KBM-7 (cell line): ENCODE data around the gene TMEM271.
A peak's percentile ranks its signal among the peaks of the same experiment; 100 is the strongest.

Experiments
- DNase-seq: peaks from one replicate; pipeline ENCODE4 v3.0.0-alpha.2; 2015
- in situ Hi-C: fragments of 300-500 bp; cut with MboI; formaldehyde crosslinking; loops from 2 replicates; pipeline ENCODE4 v1.14.3; 2020; ENCODE audit warnings: low sequenced_read_pairs, low pct_unique_long_range_greater_than_20kb, mixed read lengths

Gene TMEM271

GRCh38 chr4:583820-584219 is 7.7 kb upstream of the TMEM271 start:
- in situ Hi-C loops = no loop called here
- DNase-seq = no peak

GRCh38 chr4:581753-582361 is 5.8 kb upstream of the TMEM271 start:
- in situ Hi-C loops = no loop called here
- DNase-seq = no peak

- in situ Hi-C loops = no loop called here
- DNase-seq = no peak
Observed at GRCh38 chr4:581181-581580, 5.1 kb upstream of the TMEM271 start.

- in situ Hi-C loops = no loop called here
- DNase-seq = peak; percentile 10
Observed at GRCh38 chr4:579543-580175, 3.6 kb upstream of the TMEM271 start.

GRCh38 chr4:578451-579443 is 2.7 kb upstream of the TMEM271 start:
- in situ Hi-C loops = no loop called here

GRCh38 chr4:577499-578450 is 1.7 kb upstream of the TMEM271 start:
- DNase-seq = peak; percentile 69
- in situ Hi-C loops = no loop called here

More at GRCh38 chr4:578451-579443, 2.7 kb upstream of the TMEM271 start:
- no peak for DNase-seq

- in situ Hi-C loops = no loop called here
- peak; percentile 57 for DNase-seq
Observed at GRCh38 chr4:576991-577498, 950 bp upstream of the TMEM271 start.

- peak; percentile 16 for DNase-seq
- in situ Hi-C loops = no loop called here
Observed at GRCh38 chr4:575281-576141, 584 bp downstream of the TMEM271 start.

GRCh38 chr4:574346-575161 is 1.5 kb downstream of the TMEM271 start:
- no peak for DNase-seq
- in situ Hi-C loops = no loop called here

- in situ Hi-C loops = no loop called here
- DNase-seq = no peak
Observed at GRCh38 chr4:573122-573892, 2.8 kb downstream of the TMEM271 start.

GRCh38 chr4:572594-572993 is 3.5 kb downstream of the TMEM271 start:
- in situ Hi-C loops = no loop called here
- DNase-seq = no peak

GRCh38 chr4:571838-572572 is 4.1 kb downstream of the TMEM271 start:
- in situ Hi-C loops = no loop called here

GRCh38 chr4:570754-571153 is 5.3 kb downstream of the TMEM271 start:
- in situ Hi-C loops = no loop called here
- DNase-seq = no peak

More at GRCh38 chr4:571838-572572, 4.1 kb downstream of the TMEM271 start:
- no peak for DNase-seq

- no peak for DNase-seq
- in situ Hi-C loops = no loop called here
Observed at GRCh38 chr4:569958-570667, 6.0 kb downstream of the TMEM271 start.

GRCh38 chr4:568962-569361 is 7.1 kb downstream of the TMEM271 start:
- no peak for DNase-seq
- in situ Hi-C loops = no loop called here
